NCI-H460 (cell line): ENCODE data around the gene ZBTB38. TPM values are rescaled to one million over a fixed set of nuclear protein-coding genes. Genes with fewer than 3 reads are reported as not detected.

Experiments used
- DNase-seq: peaks from one replicate; pipeline ENCODE4 v3.0.0-alpha.2; 2016; ENCODE audit warnings: low read depth; ENCODE audit errors: extremely low read depth
- total RNA-seq: library from RNA; depleted of rRNA; stranded (reverse); fragments of >200 nt; shearing (Covaris generic); gene quantifications from 2 replicates; pipeline ENCODE4 v1.2.3, GENCODE V29; 2014

Gene ZBTB38
- total RNA-seq, 1 experiment from 2014 or later = 300 TPM

DNA sequence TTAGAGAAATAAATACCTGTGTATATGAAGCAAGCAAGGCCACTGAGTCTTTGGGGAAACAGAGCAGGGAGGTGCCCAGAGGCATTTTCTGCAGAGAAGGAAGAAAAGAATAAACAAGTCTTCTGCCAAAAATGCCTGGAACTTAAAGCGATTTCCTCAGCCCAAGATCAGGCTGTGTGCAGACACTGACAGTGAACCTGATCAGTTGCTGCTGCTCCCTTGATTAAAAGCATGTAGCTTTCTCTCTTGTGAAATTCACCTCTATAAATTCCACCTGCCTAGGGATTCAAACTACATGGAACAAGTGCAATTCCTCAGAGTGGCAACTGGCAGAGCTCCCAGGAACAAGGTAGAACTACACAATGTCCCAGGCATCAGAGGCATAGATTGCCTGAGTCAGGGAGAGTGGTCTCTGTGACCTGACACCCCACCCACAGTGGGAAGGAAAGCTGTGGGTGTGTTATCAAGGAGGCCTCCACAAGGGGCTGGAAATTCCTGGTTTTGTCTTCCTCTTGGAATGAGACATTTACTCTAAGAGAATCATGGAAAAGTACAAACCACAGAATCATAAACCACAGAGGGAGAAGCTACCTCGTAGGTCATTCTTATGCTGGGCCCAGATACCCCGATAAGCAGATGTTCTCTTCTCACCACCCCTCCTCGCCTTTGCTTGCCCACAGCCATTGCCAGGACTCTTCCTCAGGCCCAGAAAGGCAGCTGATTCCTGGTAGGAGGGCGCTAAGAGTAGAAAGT, 1.8 kb upstream of the ZBTB38 start:
- peak; percentile 58 for DNase-seq

DNA sequence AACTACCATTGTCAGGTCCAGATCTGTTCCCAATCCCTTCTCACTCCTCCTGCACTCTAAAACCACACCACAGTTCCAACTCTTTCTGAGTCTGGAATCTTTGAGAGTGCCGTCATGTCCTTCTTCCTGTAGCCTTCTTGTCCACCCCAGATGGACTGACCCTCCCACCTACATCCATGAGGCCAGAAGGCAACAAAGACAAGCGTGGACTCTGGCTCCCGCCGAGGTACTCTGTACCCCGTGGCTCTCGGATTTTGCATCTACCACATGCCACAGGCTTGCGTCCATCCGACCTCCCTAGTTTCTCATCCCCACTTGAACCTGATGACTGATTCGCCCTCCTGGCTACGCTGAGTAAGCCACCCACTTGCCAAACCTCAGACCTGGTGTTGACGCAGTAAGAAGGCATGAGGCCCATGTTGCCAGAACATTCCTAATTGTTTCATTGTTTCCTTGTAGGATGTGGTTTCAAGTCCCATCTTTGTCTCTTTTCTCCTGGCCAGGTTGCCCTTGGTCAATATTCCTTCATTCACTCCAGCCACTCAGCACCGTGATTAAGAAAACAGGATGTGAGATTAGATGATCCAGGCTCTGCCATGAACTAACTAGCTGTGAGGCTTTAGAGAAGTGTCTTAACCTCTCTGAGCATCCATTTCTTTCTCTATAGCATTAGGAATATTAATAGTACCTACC, 1.1 kb upstream of the ZBTB38 start:
- DNase-seq = peak; percentile 95

GRCh38 chr3:141368925-141369794, 856 bp downstream of the ZBTB38 start:
- peak; percentile 88 for DNase-seq

DNA sequence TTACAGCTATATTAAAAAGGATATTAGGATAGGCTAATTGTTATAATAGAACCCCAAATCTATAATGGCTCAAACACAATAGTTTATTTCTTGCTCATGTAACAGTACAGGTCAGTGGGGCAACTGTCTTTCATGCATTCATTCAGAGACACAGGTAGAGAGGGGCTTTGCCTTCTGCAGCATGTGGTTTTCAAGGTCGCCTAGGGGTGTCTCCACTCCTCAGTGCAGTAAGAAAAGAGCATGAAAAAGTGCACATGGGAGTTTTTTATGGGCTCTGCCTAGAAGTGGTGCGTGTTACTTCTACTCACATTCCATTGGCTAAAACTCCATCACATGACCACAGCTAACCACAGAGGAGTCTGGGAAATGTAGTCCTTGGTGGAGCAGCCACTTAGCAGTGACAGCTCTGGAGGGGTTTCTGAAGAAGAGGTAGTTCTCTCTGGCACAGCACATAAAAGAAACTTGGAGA, 1.8 kb downstream of the ZBTB38 start:
- DNase-seq = peak; percentile 89

- no peak for DNase-seq
These were observed 3.6 kb downstream of the ZBTB38 start for GRCh38 chr3:141371882-141372281.

DNA sequence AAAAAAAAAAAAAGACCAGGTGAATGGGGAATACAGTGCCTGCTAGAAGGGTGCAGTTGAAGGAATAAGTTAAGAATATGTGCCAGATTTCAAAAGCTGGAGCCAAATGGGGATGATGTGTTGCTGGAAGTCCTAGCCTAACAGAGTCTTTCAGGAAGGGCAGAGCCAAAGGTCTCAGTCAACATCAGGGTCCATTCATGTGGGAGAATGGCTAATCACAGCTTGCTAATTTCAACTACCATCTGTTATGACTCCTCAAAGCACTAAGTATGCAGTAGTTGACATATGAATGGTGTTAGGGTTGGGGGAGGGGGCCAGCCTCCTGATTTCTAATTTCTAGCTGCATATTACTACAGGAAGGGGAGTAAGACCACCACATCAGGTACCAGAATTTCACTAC, 4.4 kb downstream of the ZBTB38 start:
- no peak for DNase-seq

DNA sequence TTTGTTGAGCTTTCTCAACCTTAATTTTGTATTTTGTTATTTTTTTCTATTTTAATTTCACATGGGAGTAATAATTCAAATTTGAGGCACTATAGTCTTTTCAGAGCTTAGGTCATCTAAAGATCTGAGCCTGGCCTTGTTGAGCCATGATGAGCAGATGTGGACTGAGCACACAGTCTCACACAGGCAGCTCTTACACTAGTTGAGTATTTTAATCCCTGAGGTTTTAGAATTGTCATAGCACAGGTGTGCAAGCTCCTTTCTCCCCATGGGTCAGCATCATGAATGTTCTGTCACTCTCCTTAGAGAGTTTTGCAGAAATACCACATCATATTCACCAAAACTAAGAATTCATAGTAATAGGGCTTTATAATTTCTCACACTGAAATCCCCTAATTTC, 4.9 kb downstream of the ZBTB38 start:
- no peak for DNase-seq

DNA sequence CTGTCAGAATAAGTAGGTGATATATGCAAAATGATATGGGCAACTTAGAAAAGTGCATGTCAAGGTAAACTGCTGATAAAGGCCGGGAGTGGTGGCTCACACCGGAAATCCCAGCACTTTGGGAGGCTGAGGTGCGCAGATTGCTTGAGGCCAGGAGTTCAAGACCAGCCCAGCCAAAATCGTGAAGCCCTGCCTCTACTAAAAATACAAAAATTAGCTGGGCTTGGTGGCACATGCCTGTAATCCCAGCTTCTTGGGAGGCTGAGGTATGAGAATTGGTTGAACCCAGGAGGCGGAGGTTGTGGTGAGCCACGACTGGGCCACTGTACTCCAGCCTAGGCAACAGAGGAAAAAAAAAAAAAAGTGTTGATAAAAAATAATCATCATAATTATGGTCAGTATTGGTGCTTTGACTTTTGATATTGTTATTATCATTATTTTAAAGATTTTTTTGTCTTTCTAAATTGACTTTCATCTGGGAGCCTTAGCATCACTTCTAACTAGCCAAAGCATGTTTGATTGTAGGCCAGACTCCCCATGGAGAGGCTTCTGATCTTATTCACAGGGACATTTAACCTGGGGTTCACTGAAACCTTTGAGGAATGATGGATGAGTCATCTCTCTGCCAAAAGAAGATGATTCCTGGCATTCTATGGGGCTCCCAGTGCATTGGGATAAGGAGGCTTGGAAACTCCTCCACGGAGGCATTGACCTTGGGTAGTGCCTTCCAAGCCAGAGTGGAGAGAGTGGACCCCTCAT, 5.6 kb downstream of the ZBTB38 start:
- DNase-seq = no peak

DNA sequence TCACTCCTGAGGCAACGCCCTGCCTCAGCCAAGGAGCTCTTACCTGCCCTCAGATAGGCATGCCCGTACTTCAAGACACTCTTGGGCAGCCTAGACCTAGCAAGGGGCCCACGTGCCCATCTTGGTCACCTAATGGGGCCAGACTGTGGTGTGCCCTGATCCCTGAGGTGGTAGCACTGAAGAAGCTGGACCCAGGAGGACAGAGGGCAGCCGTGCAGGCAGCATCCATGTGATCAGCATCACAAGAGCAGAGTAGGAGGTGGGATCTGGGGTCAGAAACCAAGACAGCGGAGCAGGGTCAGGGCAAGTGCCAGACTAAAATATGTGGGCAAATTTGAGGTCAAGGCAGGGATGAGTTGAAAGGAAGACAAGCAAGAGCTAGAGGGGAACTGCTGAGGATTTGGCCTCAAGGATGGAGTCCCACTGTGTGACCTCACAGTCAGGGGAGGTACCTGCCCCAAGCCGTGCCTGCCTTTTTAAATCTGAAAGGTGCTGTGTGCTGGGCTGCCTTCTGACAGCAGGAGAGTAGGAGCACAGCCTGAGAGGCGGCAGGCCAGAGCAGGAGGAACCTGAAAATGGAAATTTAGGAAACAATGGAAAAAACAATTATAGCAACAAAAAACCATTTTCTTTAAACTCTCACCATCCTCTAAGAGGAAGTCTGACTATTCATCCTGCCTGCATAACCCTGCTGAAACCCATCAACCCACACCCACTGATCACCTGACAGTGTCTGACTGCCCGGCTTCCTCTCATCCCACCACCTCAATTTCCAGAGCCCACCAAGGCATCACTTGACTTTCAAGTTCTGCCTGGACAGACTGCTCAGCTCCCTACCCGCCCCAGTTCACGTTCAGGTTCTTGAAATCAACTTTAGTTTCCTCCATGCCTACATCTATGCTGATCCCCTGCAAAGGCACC, 7.3 kb downstream of the ZBTB38 start:
- DNase-seq = no peak

GRCh38 chr3:141377377-141377776, 9.1 kb downstream of the ZBTB38 start:
- DNase-seq = no peak

GRCh38 chr3:141378556-141378955, 10.3 kb downstream of the ZBTB38 start:
- no peak for DNase-seq

- DNase-seq = no peak
These were observed 11.1 kb downstream of the ZBTB38 start for GRCh38 chr3:141379250-141379966.

GRCh38 chr3:141380279-141380678, 12.0 kb downstream of the ZBTB38 start:
- no peak for DNase-seq

DNA sequence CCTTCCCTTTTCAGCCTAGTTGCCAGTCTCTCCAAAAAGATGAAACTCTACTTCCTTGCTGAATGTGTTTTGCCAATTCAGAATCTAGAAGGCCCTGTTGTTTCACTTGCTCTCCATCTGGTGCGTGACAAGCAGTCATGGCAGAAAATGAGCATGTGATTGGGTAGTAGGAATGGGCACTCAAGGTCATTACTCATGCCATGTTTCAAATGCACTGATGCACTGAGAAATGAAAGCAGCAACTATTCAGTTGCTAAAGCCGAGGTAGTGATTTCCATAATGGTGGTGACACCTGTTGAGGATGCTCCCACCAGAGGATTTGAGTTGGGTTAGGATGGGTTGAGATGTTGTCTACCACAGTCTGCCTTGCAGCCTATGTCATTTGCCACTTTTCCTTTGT, 12.7 kb downstream of the ZBTB38 start:
- no peak for DNase-seq

- no peak for DNase-seq
These were observed 14.3 kb downstream of the ZBTB38 start for GRCh38 chr3:141382571-141382970.

- no peak for DNase-seq
These were observed 15.3 kb downstream of the ZBTB38 start for GRCh38 chr3:141383555-141384129.

- no peak for DNase-seq
These were observed 15.9 kb downstream of the ZBTB38 start for GRCh38 chr3:141384157-141384556.

- no peak for DNase-seq
These were observed 16.3 kb downstream of the ZBTB38 start for GRCh38 chr3:141384575-141384974.
